Endothelial cell of umbilical vein (primary cell): ENCODE data around the gene ELP4. TPM values are rescaled to one million over a fixed set of nuclear protein-coding genes. Genes with fewer than 3 reads are reported as not detected.

ENCODE experiments used
- BruUV-seq: library from RNA; stranded (reverse); fragments of 400-500 nt; replicated peaks from 2 replicates; lab custom pipeline; 2021; lab: Mats Ljungman, UMichigan
- CTCF ChIA-PET: fragments of 300-600, 350-600 bp; sonication (Branson Sonifier 250); formaldehyde crosslinking; loops from one replicate; lab custom pipeline; 2021; ENCODE audit warnings: antibody characterized with exemption, inconsistent platforms; lab: Charles Lee
- POLR2A ChIA-PET: fragments of 300-600, 350-600 bp; sonication (Branson Sonifier 250); formaldehyde crosslinking; loops from one replicate; lab custom pipeline; 2021; ENCODE audit warnings: antibody characterized with exemption, inconsistent platforms; lab: Charles Lee
- DNase-seq: peaks from one replicate; pipeline ENCODE4 v3.0.0-alpha.2; 2011; ENCODE audit warnings: low read depth, low spot score
- FAIRE-seq: peaks from 2 replicates; lab custom pipeline; 2011; peaks lifted over from hg19 to GRCh38; lab: Jason Lieb, UNC
- H2AFZ ChIP-seq: 2 replicates; pipeline ENCODE4 v1.6.0; 2012; ENCODE audit warnings: low read depth, low read length, control low read depth, inconsistent platforms
- H3K27ac ChIP-seq: 2 replicates; pipeline ENCODE4 v1.5.1; 2011; ENCODE audit warnings: low read depth, mild to moderate bottlenecking, control low read depth, low read length, moderate library complexity; ENCODE audit not compliant: insufficient read depth
- H3K27me3 ChIP-seq, 2 experiments: 2 replicates each; pipeline versions ENCODE4 v1.6.0 to v1.6.1; 2011; ENCODE audit warnings: low read length in 2 of 2, mixed read lengths in 1 of 2; ENCODE audit not compliant: control insufficient read depth in 2 of 2, insufficient read depth in 2 of 2
- H3K36me3 ChIP-seq, 2 experiments: 2 replicates in 1 of 2; 3 replicates in 1 of 2; pipeline ENCODE4 v1.5.1; 2011; ENCODE audit warnings: low read length in 2 of 2, mild to moderate bottlenecking in 1 of 2, moderate library complexity in 1 of 2; ENCODE audit not compliant: control insufficient read depth in 2 of 2, insufficient read depth in 2 of 2; ENCODE audit errors: extremely low read depth in 1 of 2
- H3K4me1 ChIP-seq: 3 replicates; pipeline ENCODE4 v1.5.1; 2011; ENCODE audit warnings: mild to moderate bottlenecking, low read length; ENCODE audit not compliant: control insufficient read depth, insufficient read depth; ENCODE audit errors: extremely low read depth
- H3K4me2 ChIP-seq: 2 replicates; pipeline ENCODE4 v1.6.1; 2011; ENCODE audit warnings: low read length, control low read depth, mixed read lengths; ENCODE audit not compliant: insufficient read depth
- H3K4me3 ChIP-seq, 3 experiments: fragments of 200-600 bp in 1 of 3; sonication (generic), shearing (Covaris generic) in 1 of 3; replicated peaks in 1 of 3; 2 replicates each; pipeline ENCODE4 v1.5.1; 2011 to 2016; ENCODE audit warnings: control low read depth in 3 of 3, low read length in 3 of 3, mild to moderate bottlenecking in 2 of 3, inconsistent platforms in 1 of 3, low read depth in 1 of 3, moderate library complexity in 1 of 3; ENCODE audit not compliant: insufficient read depth in 1 of 3
- H3K79me2 ChIP-seq: 2 replicates; pipeline ENCODE4 v1.6.0; 2012; ENCODE audit warnings: low read length, inconsistent platforms; ENCODE audit not compliant: control insufficient read depth, insufficient read depth
- H3K9ac ChIP-seq: replicated peaks from 2 replicates; pipeline ENCODE3; 2011; ENCODE audit warnings: low read length, control low read depth; ENCODE audit not compliant: insufficient read depth; ENCODE audit errors: extremely low read depth
- H3K9me1 ChIP-seq: replicated peaks from 3 replicates; pipeline ENCODE4 v1.6.0; 2011; ENCODE audit warnings: mild to moderate bottlenecking, low read length; ENCODE audit not compliant: control insufficient read depth, insufficient read depth; ENCODE audit errors: extremely low read depth
- H3K9me3 ChIP-seq: replicated peaks from 2 replicates; pipeline ENCODE4 v1.5.1; 2012; ENCODE audit warnings: low read length, inconsistent platforms; ENCODE audit not compliant: control insufficient read depth, insufficient read depth
- H4K20me1 ChIP-seq: replicated peaks from 2 replicates; pipeline ENCODE3; 2011; ENCODE audit warnings: mild to moderate bottlenecking, low read length; ENCODE audit not compliant: control insufficient read depth, insufficient read depth; ENCODE audit errors: extremely low read depth
- EZH2 ChIP-seq: IDR thresholded peaks from 2 replicates; pipeline ENCODE4 v1.6.1; 2012; ENCODE audit warnings: borderline replicate concordance, low read depth, mild to moderate bottlenecking, moderate library complexity, low read length, inconsistent platforms; ENCODE audit not compliant: severe bottlenecking
- FOS ChIP-seq: IDR thresholded peaks from 2 replicates; pipeline ENCODE4 v1.6.1; 2011; ENCODE audit warnings: mild to moderate bottlenecking, low read length, moderate library complexity, borderline replicate concordance; ENCODE audit not compliant: insufficient read depth
- GATA2 ChIP-seq: IDR thresholded peaks from 2 replicates; pipeline ENCODE4 v1.7.0; 2011; ENCODE audit warnings: low read depth, mild to moderate bottlenecking, moderate library complexity, mixed read lengths, low read length; ENCODE audit not compliant: insufficient read length, insufficient read depth
- JUN ChIP-seq: IDR thresholded peaks from 2 replicates; pipeline ENCODE4 v1.6.1; 2011; ENCODE audit warnings: borderline replicate concordance, low read depth; ENCODE audit not compliant: insufficient read length, insufficient read depth
- MAX ChIP-seq: IDR thresholded peaks from 2 replicates; pipeline ENCODE4 v1.6.1; 2011; ENCODE audit not compliant: insufficient read depth, insufficient read length
- MYC ChIP-seq: IDR thresholded peaks from one replicate; pipeline ENCODE4 v1.6.1; 2011; ENCODE audit warnings: mild to moderate bottlenecking, low read depth, low read length
- POLR2AphosphoS5 ChIP-seq: IDR thresholded peaks from 2 replicates; pipeline ENCODE4 v1.6.1; 2012; ENCODE audit warnings: low read depth, mild to moderate bottlenecking, control low read depth, low read length, moderate library complexity; ENCODE audit not compliant: insufficient read depth
- dilution Hi-C: fragments of 300-500 bp; cut with MboI; formaldehyde crosslinking; loops from one replicate; pipeline ENCODE4 v1.15.0; 2019; ENCODE audit warnings: low sequenced_read_pairs; ENCODE audit not compliant: extremely low pct_ligation_motif_present
- intact Hi-C: fragments of 100-400 bp; cut with micrococcal nuclease; formaldehyde crosslinking; loops from one replicate; pipeline ENCODE4 v1.10.0; 2022
- polyA plus RNA-seq, 4 experiments: library from polyadenylated mRNA; depleted of rRNA in 3 of 4; stranded (reverse) in 3 of 4; unstranded in 1 of 4; fragments of >200 nt; gene quantifications; 2 replicates each; pipeline versions ENCODE4 v1.2.1 to v1.2.3, GENCODE V29; 2011 to 2012; ENCODE audit warnings: missing spikeins in 1 of 4
- total RNA-seq: library from RNA; stranded (reverse); gene quantifications from 2 replicates; pipeline ENCODE4 v1.2.3, GENCODE V29; 2021

Gene ELP4
- total and polyA plus RNA-seq, 2 donors (not counting 3 experiments of a cell fraction or from before 2014, with no cell fraction given): 11.6 to 16.3 TPM

- no peak overlapping the region for H3K9ac ChIP-seq
- no peak for FAIRE-seq
Measured at GRCh38 chr11:31826536-31827438, 317.2 kb downstream of the ELP4 start.

GRCh38 chr11:31827455-31828206 lies 318.1 kb downstream of the ELP4 start:
- peaks cover 75 to 91% of the 10 kb centered on the region in 2 experiments for H3K27me3 ChIP-seq
- CTCF ChIA-PET: no interaction called here
- H3K79me2 ChIP-seq: no peaks in the 10 kb centered on the region
- H3K9me3 ChIP-seq: no peaks in the 10 kb centered on the region
- TF ChIP-seq JUN (no peak), FOS (no peak), MYC (no peak), POLR2AphosphoS5 (no peak), GATA2 (no peak), EZH2 (no peak), MAX (no peak)
- POLR2A ChIA-PET: no interaction called here
- H3K9me1 ChIP-seq: no peaks in the 10 kb centered on the region
- H3K36me3 ChIP-seq: no peaks in the 10 kb centered on the region
- intact Hi-C loops (loop anchor here (5.0 kb wide), 1 partner anchor 460 kb away; the partner anchor contains the start of genes DCDC1 and DNAJC24), dilution Hi-C loops (no loop called here)
- DNase-seq (no peak), FAIRE-seq (peak; percentile 52)
- no peak overlapping the region for H3K4me2 ChIP-seq
- no TSS peak for BruUV-seq
- no peaks in the 10 kb centered on the region for H4K20me1 ChIP-seq
- H3K27ac ChIP-seq: no peak overlapping the region
- no peak overlapping the region for H3K4me3 ChIP-seq
- peaks cover 3% of the 10 kb centered on the region for H3K4me1 ChIP-seq
- no peak overlapping the region for H3K9ac ChIP-seq
- no peak overlapping the region for H2AFZ ChIP-seq

More at GRCh38 chr11:31826536-31827438, 317.2 kb downstream of the ELP4 start:
- Histone ChIP-seq H3K4me2 (no peak overlapping the region), H4K20me1 (no peaks in the 10 kb centered on the region), H3K36me3 (no peaks in the 10 kb centered on the region), H3K27ac (no peak overlapping the region), H3K9me3 (no peaks in the 10 kb centered on the region), H3K27me3 (peaks cover 78 to 98% of the 10 kb centered on the region in 2 experiments), H3K79me2 (no peaks in the 10 kb centered on the region), H2AFZ (no peak overlapping the region), H3K4me3 (no peak overlapping the region), H3K9me1 (no peaks in the 10 kb centered on the region), H3K4me1 (peaks cover 3% of the 10 kb centered on the region)
- TF ChIP-seq POLR2AphosphoS5 (no peak), EZH2 (peak; percentile 90)
- ChIA-PET POLR2A (no interaction called here), CTCF (no interaction called here)
- DNase-seq: no peak
- dilution Hi-C loops: no loop called here
- intact Hi-C loops: loop anchor here (5.0 kb wide), 1 partner anchor 459 kb away; the partner anchor contains the start of genes DCDC1 and DNAJC24
- no TSS peak for BruUV-seq
